HepG2 (cell line): Measurements from ENCODE around the gene RYK. TPM values are rescaled to one million over a fixed set of nuclear protein-coding genes. Genes with fewer than 3 reads are reported as not detected.

Source experiments
- ATAC-seq: fragments of 200-7000 bp; cut with Tn5 transposase; 3 replicates; pipeline ENCODE4 v1.9.1; 2020; ENCODE audit warnings: mild to moderate bottlenecking, moderate library complexity
- BruUV-seq: library from RNA; stranded (reverse); fragments of 400-500 nt; replicated peaks from 2 replicates; lab custom pipeline; 2021; lab: Mats Ljungman, UMichigan
- CTCF ChIA-PET: fragments of 300-600 bp; formaldehyde crosslinking; extraction: SDS; loops from one replicate; lab custom pipeline; 2021; ENCODE audit warnings: low total read pairs, inconsistent platforms, low intra/inter-chr PET ratio; lab: Yijun Ruan, JAX
- POLR2A ChIA-PET: fragments of 350-600 bp; sonication (Branson Sonifier 250); formaldehyde crosslinking; loops from one replicate; lab custom pipeline; 2020; ENCODE audit warnings: antibody characterized with exemption, inconsistent platforms; lab: Yijun Ruan, JAX
- DNase-seq: peaks from one replicate; pipeline ENCODE4 v3.0.0-alpha.2; 2015; ENCODE audit warnings: low spot score
- FAIRE-seq: peaks from 3 replicates; lab custom pipeline; 2011; peaks lifted over from hg19 to GRCh38; lab: Jason Lieb, UNC
- H2AFZ ChIP-seq: one replicate; pipeline ENCODE4 v1.6.1; 2011; ENCODE audit warnings: low read length, inconsistent platforms
- H3K27ac ChIP-seq: fragments of 300-600 bp; 3 replicates; pipeline ENCODE4 v1.8.0; 2011; ENCODE audit warnings: mixed run types, mild to moderate bottlenecking, mixed read lengths, low read length, inconsistent platforms; ENCODE audit not compliant: insufficient read depth; ENCODE audit errors: extremely low read length
- H3K27me3 ChIP-seq, 2 experiments: fragments of 200-600 bp in 1 of 2; 2 replicates in 1 of 2; 3 replicates in 1 of 2; pipeline versions ENCODE4 v1.6.0 to v1.8.0; 2011; ENCODE audit warnings: low read length in 2 of 2, mild to moderate bottlenecking in 2 of 2, moderate library complexity in 2 of 2, inconsistent platforms in 1 of 2; ENCODE audit not compliant: insufficient read depth in 2 of 2, control insufficient read depth in 1 of 2
- H3K36me3 ChIP-seq, 2 experiments: fragments of 200-600 bp in 1 of 2; replicated peaks in 1 of 2; 2 replicates in 1 of 2; 3 replicates in 1 of 2; pipeline versions ENCODE4 v1.5.1 to v1.8.0; 2011; ENCODE audit warnings: low read length in 2 of 2, inconsistent platforms in 1 of 2; ENCODE audit not compliant: insufficient read depth in 2 of 2, control insufficient read depth in 1 of 2
- H3K4me1 ChIP-seq: 2 replicates; pipeline ENCODE4 v1.5.1; 2012; ENCODE audit warnings: low read length, inconsistent platforms; ENCODE audit not compliant: insufficient read depth
- H3K4me2 ChIP-seq: 2 replicates; pipeline ENCODE4 v1.6.0; 2011; ENCODE audit warnings: low read depth, low read length, inconsistent platforms
- H3K4me3 ChIP-seq, 3 experiments: fragments of 200-600 bp in 1 of 3; sonication (generic), shearing (Covaris generic) in 1 of 3; replicated peaks in 1 of 3; 2 replicates each; pipeline ENCODE4 v1.5.1; 2011 to 2016; ENCODE audit warnings: low read length in 3 of 3, inconsistent platforms in 2 of 3, low read depth in 2 of 3, mild to moderate bottlenecking in 2 of 3, control low read depth in 1 of 3, mixed read lengths in 1 of 3; ENCODE audit not compliant: insufficient read depth in 1 of 3
- H3K79me2 ChIP-seq: one replicate; pipeline ENCODE4 v1.6.1; 2011; ENCODE audit warnings: low read length, inconsistent platforms; ENCODE audit not compliant: insufficient read depth
- H3K9ac ChIP-seq: 2 replicates; pipeline ENCODE4 v1.6.0; 2011; ENCODE audit warnings: mild to moderate bottlenecking, low read depth, low read length, inconsistent platforms; ENCODE audit not compliant: insufficient read depth
- H3K9me3 ChIP-seq: 2 replicates; pipeline ENCODE4 v1.5.1; 2012; ENCODE audit warnings: mild to moderate bottlenecking, low read length
- H4K20me1 ChIP-seq: 2 replicates; pipeline ENCODE4 v1.6.0; 2011; ENCODE audit warnings: inconsistent platforms, mild to moderate bottlenecking, low read length, moderate library complexity; ENCODE audit not compliant: insufficient read depth
- ATF7 ChIP-seq, 2 experiments: fragments of 450-650 bp in 1 of 2; sonication (generic) in 1 of 2; formaldehyde crosslinking in 1 of 2; IDR thresholded peaks; 2 replicates each; pipeline versions ENCODE4 v1.4.0 to v1.6.1; 2016 to 2020; ENCODE audit warnings: antibody characterized with exemption in 1 of 2, mild to moderate bottlenecking in 1 of 2, missing genetic modification reagents in 1 of 2
- CBX5 ChIP-seq: sonication (generic); formaldehyde crosslinking; IDR thresholded peaks from 2 replicates; pipeline ENCODE4 v1.4.0; 2020; ENCODE audit warnings: missing genetic modification reagents, borderline replicate concordance
- POGZ ChIP-seq: sonication (generic); formaldehyde crosslinking; IDR thresholded peaks from 2 replicates; pipeline ENCODE4 v1.4.0; 2020; ENCODE audit warnings: mild to moderate bottlenecking, missing genetic modification reagents
- SALL2 ChIP-seq: sonication (generic); formaldehyde crosslinking; IDR thresholded peaks from 2 replicates; pipeline ENCODE4 v1.8.1; 2023; ENCODE audit warnings: mild to moderate bottlenecking, missing genetic modification reagents, inconsistent platforms
- SMAD1 ChIP-seq: sonication (generic); formaldehyde crosslinking; IDR thresholded peaks from 2 replicates; pipeline ENCODE4 v1.4.0; 2020; ENCODE audit warnings: missing genetic modification reagents, low read depth, mild to moderate bottlenecking, borderline replicate concordance
- SP140L ChIP-seq: sonication (generic); formaldehyde crosslinking; IDR thresholded peaks from 2 replicates; pipeline ENCODE4 v1.4.0; 2020; ENCODE audit warnings: missing genetic modification reagents, borderline replicate concordance
- SRF ChIP-seq: IDR thresholded peaks from 2 replicates; pipeline ENCODE4 v1.6.1; 2011; ENCODE audit warnings: mild to moderate bottlenecking, low read depth, low read length, moderate library complexity
- YEATS4 ChIP-seq: sonication (generic); formaldehyde crosslinking; IDR thresholded peaks from 2 replicates; pipeline ENCODE4 v1.4.0; 2020; ENCODE audit warnings: missing genetic modification reagents, borderline replicate concordance
- ZNF335 ChIP-seq: sonication (generic); formaldehyde crosslinking; IDR thresholded peaks from 2 replicates; pipeline ENCODE4 v1.4.0; 2020; ENCODE audit warnings: missing genetic modification reagents
- ZNF567 ChIP-seq: sonication (generic); formaldehyde crosslinking; IDR thresholded peaks from 2 replicates; pipeline ENCODE4 v1.8.1; 2023; ENCODE audit warnings: mild to moderate bottlenecking, missing genetic modification reagents, borderline replicate concordance
- ZNF724P ChIP-seq: sonication (generic); formaldehyde crosslinking; IDR thresholded peaks from 2 replicates; pipeline ENCODE4 v1.8.0; 2022; ENCODE audit warnings: missing genetic modification reagents, borderline replicate concordance
- WGBS: methylation state at CpG from one replicate; pipeline ENCODE4 v1.1.6; 2017; ENCODE audit warnings: low lambda C conversion rate; 5-methylcytosine and 5-hydroxymethylcytosine counted together
- in situ Hi-C: cut with HindIII; loops from 2 replicates; pipeline ENCODE4 v1.10.0; 2017; ENCODE audit warnings: low pct_unique_long_range_greater_than_20kb; ENCODE audit not compliant: extremely low pct_ligation_motif_present
- intact Hi-C: fragments of 100-400 bp; cut with micrococcal nuclease; formaldehyde crosslinking; loops from one replicate; pipeline ENCODE4 v1.10.0; 2022; ENCODE audit not compliant: unreplicated experiment
- polyA plus RNA-seq, 8 experiments: library from polyadenylated mRNA; depleted of rRNA in 3 of 8; stranded (reverse) in 7 of 8; unstranded in 1 of 8; fragments of >200 nt; fragmentation: Illumina TruSeq in 4 of 8; extraction: Trizol in 4 of 8; gene quantifications; 2 replicates each; pipeline versions ENCODE4 v1.2.1 to v1.2.3, GENCODE V29; 2011 to 2016; ENCODE audit warnings: low read depth in 4 of 8, missing spikeins in 1 of 8, mixed read lengths in 1 of 8; ENCODE audit not compliant: insufficient read depth in 1 of 8
- total RNA-seq, 5 experiments: library from RNA; depleted of rRNA; stranded (reverse); fragments of >200 nt; fragmentation: Illumina TruSeq; extraction: Trizol; gene quantifications; 2 replicates each; pipeline ENCODE4 v1.2.3, GENCODE V29; 2016; ENCODE audit warnings: low read depth in 1 of 5
- TF ChIP-seq, protein P1 (sequence below): IDR thresholded peaks from 2 replicates; pipeline ENCODE4 v1.6.1; 2016; ENCODE audit warnings: low read depth, control low read depth
- TF ChIP-seq, protein P2 (sequence below): sonication (generic); formaldehyde crosslinking; IDR thresholded peaks from 2 replicates; pipeline ENCODE4 v1.8.0; 2022; ENCODE audit warnings: mild to moderate bottlenecking, missing genetic modification reagents, borderline replicate concordance
- TF ChIP-seq, protein P3 (sequence below): sonication (generic); formaldehyde crosslinking; IDR thresholded peaks from 2 replicates; pipeline ENCODE4 v1.4.0; 2020; ENCODE audit warnings: missing genetic modification reagents

Gene RYK
- total and polyA plus RNA-seq, 2 of the 13 experiments (the other 11 are each of a cell fraction or from before 2014, with no cell fraction given): 35.0 to 66.2 TPM

DNA sequence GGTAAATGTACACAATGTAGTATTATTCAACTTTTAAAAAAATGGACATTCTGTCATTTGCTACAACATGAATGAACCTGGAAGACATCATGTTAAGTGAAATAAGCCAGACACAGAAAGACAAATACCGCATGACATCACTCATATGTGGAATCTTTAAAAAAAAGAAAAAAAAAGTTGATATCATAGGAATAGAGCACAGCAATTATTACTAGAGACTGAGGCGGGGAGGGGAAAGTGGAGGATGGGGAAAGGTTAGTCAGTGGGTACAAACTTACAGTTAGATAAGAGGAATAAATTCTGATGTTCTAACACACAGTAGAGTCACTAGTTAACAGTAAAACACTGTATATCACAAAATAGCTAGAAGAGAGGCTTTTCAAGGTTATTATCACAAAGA lies 22.2 kb downstream of the RYK start:
- H3K4me3 ChIP-seq: no peak overlapping the region
- H3K4me1 ChIP-seq: peaks cover 22% of the 10 kb centered on the region; the same call in 1 of the 2 replicates
- no peak overlapping the region for H3K4me2 ChIP-seq
- in situ Hi-C loops (no loop called here), intact Hi-C loops (no loop called here)
- no peak overlapping the region for H3K9ac ChIP-seq
- POLR2A ChIA-PET: no interaction called here
- H2AFZ ChIP-seq: no peak overlapping the region
- CTCF ChIA-PET: no interaction called here
- peak; percentile 69 for TF ChIP-seq ATF7 (IDR thresholded peaks at IDR 0.05)
- no peak for TF ChIP-seq ATF7 (CRISPR knock-in tag; IDR thresholded peaks at IDR 0.05)
- TF ChIP-seq, protein P1, sequence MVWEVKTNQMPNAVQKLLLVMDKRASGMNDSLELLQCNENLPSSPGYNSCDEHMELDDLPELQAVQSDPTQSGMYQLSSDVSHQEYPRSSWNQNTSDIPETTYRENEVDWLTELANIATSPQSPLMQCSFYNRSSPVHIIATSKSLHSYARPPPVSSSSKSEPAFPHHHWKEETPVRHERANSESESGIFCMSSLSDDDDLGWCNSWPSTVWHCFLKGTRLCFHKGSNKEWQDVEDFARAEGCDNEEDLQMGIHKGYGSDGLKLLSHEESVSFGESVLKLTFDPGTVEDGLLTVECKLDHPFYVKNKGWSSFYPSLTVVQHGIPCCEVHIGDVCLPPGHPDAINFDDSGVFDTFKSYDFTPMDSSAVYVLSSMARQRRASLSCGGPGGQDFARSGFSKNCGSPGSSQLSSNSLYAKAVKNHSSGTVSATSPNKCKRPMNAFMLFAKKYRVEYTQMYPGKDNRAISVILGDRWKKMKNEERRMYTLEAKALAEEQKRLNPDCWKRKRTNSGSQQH: no peak
- TF ChIP-seq CBX5 (CRISPR knock-in tag): no peak
- TF ChIP-seq POGZ (CRISPR knock-in tag): no peak
- TF ChIP-seq ZNF567: no peak
- no peak for TF ChIP-seq SP140L (CRISPR knock-in tag)
- FAIRE-seq (no peak), ATAC-seq (no peak), DNase-seq (no peak)
- 93% methylated on average over 2 of the region's 2 CpGs for WGBS
- H3K27ac ChIP-seq: no peak overlapping the region
- no TSS peak for BruUV-seq
- peaks cover 85% of the 10 kb centered on the region for H3K79me2 ChIP-seq
- peaks cover 24% of the 10 kb centered on the region for H4K20me1 ChIP-seq
- H3K9me3 ChIP-seq: no peaks in the 10 kb centered on the region
- H3K27me3 ChIP-seq: no peaks in the 10 kb centered on the region
- H3K36me3 ChIP-seq: no peaks in the 10 kb centered on the region

DNA sequence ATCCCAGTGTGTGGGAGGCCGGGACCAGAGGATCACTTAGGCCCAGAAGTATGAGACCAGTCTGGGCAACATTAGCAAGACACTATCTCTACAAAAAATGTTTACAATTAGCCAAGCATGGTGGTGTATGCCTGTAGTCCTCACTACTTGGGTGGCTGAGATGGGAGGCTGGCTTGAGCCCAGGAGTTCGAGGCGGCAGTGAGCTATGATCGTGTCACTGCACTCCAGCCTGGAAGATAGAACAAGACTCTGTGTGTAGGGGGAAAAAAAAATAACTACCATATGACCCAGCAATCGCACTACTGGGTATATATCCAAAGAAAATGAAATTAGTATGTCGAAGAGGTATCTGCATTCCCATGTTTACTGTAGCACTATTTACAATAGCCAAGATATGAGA lies 22.6 kb downstream of the RYK start:
- in situ Hi-C loops: no loop called here
- ChIA-PET CTCF (no interaction called here), POLR2A (no interaction called here)
- Histone ChIP-seq H3K4me1 (peaks cover 22% of the 10 kb centered on the region; the same call in 1 of the 2 replicates), H3K4me2 (no peak overlapping the region), H3K27me3 (no peaks in the 10 kb centered on the region), H3K4me3 (no peak overlapping the region), H3K36me3 (no peaks in the 10 kb centered on the region), H3K9me3 (no peaks in the 10 kb centered on the region), H3K27ac (no peak overlapping the region), H3K79me2 (peaks cover 84% of the 10 kb centered on the region), H2AFZ (no peak overlapping the region), H4K20me1 (peaks cover 24% of the 10 kb centered on the region), H3K9ac (no peak overlapping the region)
- TF ChIP-seq, protein P2, sequence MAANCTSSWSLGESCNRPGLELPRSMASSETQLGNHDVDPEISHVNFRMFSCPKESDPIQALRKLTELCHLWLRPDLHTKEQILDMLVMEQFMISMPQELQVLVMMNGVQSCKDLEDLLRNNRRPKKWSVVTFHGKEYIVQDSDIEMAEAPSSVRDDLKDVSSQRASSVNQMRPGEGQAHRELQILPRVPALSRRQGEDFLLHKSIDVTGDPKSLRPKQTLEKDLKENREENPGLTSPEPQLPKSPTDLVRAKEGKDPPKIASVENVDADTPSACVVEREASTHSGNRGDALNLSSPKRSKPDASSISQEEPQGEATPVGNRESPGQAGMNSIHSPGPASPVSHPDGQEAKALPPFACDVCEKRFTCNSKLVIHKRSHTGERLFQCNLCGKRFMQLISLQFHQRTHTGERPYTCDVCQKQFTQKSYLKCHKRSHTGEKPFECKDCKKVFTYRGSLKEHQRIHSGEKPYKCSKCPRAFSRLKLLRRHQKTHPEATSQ: no peak
- TF ChIP-seq SRF (no peak), ZNF724P (CRISPR knock-in tag) (no peak), SMAD1 (CRISPR knock-in tag) (no peak), YEATS4 (CRISPR knock-in tag) (no peak), ZNF335 (no peak), SALL2 (CRISPR knock-in tag) (no peak)
- TF ChIP-seq, protein P3, sequence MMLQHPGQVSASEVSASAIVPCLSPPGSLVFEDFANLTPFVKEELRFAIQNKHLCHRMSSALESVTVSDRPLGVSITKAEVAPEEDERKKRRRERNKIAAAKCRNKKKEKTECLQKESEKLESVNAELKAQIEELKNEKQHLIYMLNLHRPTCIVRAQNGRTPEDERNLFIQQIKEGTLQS (CRISPR knock-in tag): no peak
- no peak for ATAC-seq
- FAIRE-seq: no peak
- no TSS peak for BruUV-seq
- intact Hi-C loops: no loop called here
- over 99% methylated on average over 6 of the region's 6 CpGs for WGBS
- no peak for DNase-seq
